Erythroblast (primary cell): ENCODE results near the gene NR0B2.

Source experiments
- DNase-seq, 2 experiments: peaks; one replicate each; lab custom pipeline; 2025; lab: John Stamatoyannopoulos, UW
- GATA1 ChIP-seq: IDR thresholded peaks from 2 replicates; pipeline ENCODE4 v1.6.1; 2011; ENCODE audit warnings: low read depth, mild to moderate bottlenecking, control low read depth, low read length, moderate library complexity
- POLR2A ChIP-seq: IDR thresholded peaks from 2 replicates; pipeline ENCODE4 v1.6.1; 2011; ENCODE audit warnings: mild to moderate bottlenecking, low read length

Gene NR0B2

DNA sequence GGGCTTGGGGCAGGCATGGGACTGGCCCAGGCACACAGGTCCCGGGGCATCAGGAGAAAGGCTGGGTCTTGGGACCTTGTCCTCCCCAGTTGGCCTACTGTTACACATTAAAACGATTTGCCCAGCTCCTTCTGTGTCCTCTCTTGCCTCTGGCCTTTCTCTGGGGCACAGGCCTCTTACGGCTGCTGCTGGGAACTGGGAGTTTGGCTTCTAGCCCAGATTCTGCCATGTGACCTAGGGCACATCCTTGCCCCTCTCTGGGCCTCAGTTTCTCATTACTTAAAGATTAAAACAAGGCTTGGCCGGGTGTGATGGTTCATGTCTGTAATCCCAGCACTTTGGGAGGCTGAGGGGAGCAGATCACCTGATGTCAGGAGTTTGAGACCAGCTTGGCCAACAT is 32.5 kb upstream of the NR0B2 start:
- no peak for TF ChIP-seq GATA1
- TF ChIP-seq POLR2A = no peak
- no peak for DNase-seq

- no peak for DNase-seq
- TF ChIP-seq POLR2A (no peak), GATA1 (no peak)
These were observed 32.0 kb upstream of the NR0B2 start for GRCh38 chr1:26945728-26946127.

- TF ChIP-seq POLR2A (no peak), GATA1 (no peak)
- DNase-seq = no peak
These were observed 31.4 kb upstream of the NR0B2 start for GRCh38 chr1:26945138-26945537.

GRCh38 chr1:26942656-26943055 is 28.9 kb upstream of the NR0B2 start:
- no peak for TF ChIP-seq POLR2A
- no peak for TF ChIP-seq GATA1
- DNase-seq = no peak

- TF ChIP-seq POLR2A (no peak), GATA1 (no peak)
- DNase-seq = no peak
These were observed 27.5 kb upstream of the NR0B2 start for GRCh38 chr1:26941311-26941710.

- TF ChIP-seq GATA1 (no peak), POLR2A (no peak)
- no peak for DNase-seq
These were observed 24.9 kb upstream of the NR0B2 start for GRCh38 chr1:26938659-26939025.

GRCh38 chr1:26938004-26938658 is 24.4 kb upstream of the NR0B2 start:
- no peak for DNase-seq
- no peak for TF ChIP-seq GATA1
- TF ChIP-seq POLR2A = no peak

GRCh38 chr1:26936823-26937222 is 23.0 kb upstream of the NR0B2 start:
- no peak for DNase-seq
- TF ChIP-seq GATA1 (no peak), POLR2A (no peak)

- no peak for TF ChIP-seq POLR2A
- TF ChIP-seq GATA1 = no peak
- DNase-seq = no peak
These were observed 18.8 kb upstream of the NR0B2 start for GRCh38 chr1:26932531-26932930.

DNA sequence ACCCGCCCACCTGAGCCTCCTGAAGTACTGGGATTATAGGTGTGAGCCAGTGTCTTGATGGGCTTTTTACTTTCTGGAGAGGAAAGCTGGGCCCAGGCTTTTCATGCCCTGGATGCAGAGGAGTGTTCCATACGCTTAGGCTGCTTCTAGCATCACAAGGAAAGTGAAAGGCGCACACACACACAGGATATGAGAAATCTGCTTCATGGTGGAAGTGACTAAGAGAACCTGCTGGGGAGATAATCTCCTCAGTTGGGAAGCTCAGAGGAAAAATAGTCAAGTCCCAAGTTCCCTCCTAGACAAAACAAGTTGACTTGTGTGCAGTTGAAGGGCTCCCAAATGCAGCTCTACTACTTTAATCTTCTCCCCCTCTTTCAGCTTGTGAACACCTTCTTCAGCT is 9.9 kb upstream of the NR0B2 start:
- TF ChIP-seq POLR2A (no peak), GATA1 (no peak)
- DNase-seq = no peak

GRCh38 chr1:26922901-26923300 is 9.1 kb upstream of the NR0B2 start:
- DNase-seq = no peak
- TF ChIP-seq POLR2A = no peak

DNA sequence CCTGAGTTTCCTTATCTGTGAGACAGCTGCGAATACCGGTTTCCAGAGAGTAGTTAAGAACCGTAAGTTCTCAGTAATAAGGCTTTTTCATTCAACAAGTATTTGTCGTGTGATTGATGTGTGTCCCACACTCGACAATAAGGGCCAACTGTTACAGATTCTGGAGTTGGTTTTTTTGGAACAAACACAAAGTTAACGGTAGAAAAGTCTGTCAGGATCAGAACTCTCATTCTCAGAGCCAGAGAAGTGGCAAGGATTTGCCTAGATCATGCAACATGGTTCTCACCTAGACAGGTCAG is 8.6 kb upstream of the NR0B2 start:
- no peak for DNase-seq
- TF ChIP-seq POLR2A = no peak
- no peak for TF ChIP-seq GATA1

DNA sequence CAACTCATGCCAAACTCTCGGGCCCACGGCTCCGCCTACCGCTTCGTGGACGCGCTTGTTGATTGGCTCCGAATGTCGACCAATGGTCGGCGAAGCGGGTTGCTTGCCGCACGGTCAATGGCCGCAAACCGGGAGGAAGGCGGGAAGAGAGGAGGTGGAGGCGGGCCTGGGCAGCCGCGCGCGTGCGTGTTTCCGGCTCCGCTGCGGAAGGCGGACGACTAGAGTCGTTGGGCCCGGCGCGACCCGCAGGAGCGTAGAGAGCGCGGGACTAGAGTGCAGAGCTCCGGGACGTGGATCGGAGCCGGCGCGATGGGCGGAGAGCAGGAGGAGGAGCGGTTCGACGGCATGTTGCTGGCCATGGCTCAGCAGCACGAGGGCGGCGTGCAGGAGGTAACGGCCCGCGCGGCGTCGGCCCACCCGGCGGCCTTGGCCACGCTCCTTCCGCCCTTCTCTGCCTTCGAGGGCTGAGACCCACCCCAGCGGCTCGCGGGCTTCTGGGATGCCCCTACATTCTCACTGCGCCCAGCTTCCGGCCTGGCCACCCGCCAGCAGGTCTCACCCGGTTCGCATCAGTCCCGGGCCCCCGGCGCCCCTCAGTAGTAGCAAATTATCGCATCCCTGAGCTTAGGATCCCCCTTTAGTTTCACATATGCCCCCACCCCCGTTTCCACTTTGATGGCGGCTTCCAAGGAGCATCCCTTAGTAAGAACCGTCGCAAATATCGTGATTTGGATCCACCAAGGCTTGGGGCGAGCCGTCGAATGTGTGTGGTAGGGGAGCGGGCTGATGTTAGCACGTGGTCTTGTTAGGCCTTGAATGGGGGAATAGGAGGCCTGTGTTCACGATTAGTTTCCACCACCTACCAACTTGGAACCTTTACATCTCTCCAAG is 8.0 kb upstream of the NR0B2 start, which contains the start of gene NUDC:
TSS of gene NUDC (plus strand) at position 204 of the 891 bp plus-strand sequence. CDS start at position 310, 106 bp downstream.
- DNase-seq = peak; percentile 98
- TF ChIP-seq POLR2A = peak; percentile 95
- TF ChIP-seq GATA1 = no peak

DNA sequence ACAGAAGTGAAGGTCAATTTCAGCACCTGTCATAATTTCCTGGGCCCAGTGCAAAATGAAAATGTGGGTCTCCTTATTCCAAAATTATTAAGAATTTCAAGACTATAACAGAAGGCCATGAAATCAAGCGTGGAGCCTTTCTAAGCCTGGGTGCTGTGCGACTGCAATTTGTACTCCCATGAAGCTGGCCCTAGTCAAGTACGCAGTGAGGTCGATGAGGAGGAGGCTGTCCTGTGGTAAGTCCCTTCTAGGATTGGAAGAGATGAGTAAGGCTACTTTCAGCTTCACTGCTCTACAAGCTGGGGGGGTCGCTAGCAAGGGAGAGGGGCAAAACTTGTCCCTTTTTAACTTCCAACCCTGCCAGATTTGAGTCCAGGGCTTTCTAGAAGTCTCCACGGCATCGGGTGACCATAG is 7.4 kb upstream of the NR0B2 start:
- no peak for DNase-seq
- no peak for TF ChIP-seq GATA1
- TF ChIP-seq POLR2A = no peak

DNA sequence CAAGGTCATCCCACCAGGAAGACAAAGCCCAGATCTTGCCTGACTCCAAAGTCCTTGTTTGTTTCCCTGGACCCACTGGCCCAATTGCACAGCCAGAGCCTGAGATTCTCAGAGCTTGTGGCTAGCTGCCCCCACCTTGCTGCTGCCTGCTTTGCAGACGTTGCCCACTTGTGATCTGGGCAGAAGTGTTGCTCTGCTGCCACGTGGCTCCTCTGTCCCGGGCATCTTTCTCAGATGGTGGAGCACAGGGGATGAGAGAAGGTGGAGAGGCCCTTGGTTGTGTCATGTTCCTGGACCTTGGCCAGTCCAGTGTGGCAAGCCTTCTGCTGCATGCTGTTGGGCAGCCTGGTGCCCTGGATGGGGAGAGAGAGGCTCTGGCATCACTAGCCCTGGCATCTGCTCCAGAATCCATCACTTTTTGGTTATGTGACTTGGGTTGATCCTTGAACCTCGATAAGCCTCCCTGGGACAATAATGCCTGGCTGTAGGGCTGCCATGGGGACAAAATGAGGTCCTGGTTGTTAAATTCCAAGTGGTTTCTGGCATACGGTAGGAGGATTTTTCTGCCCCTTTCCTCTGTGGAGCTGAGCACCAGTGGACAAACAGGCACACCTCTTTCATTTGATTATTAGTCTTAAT is 1.5 kb upstream of the NR0B2 start:
- TF ChIP-seq POLR2A (no peak), GATA1 (no peak)
- DNase-seq = no peak
